Urothelium cell line (cell line): ENCODE data around the gene PIEZO2.

Experiments
- DNase-seq: peaks from one replicate; pipeline ENCODE4 v3.0.0; 2011; ENCODE audit warnings: low spot score, mixed read lengths
- FAIRE-seq: peaks from 2 replicates; lab custom pipeline; 2011; peaks lifted over from hg19 to GRCh38; lab: Jason Lieb, UNC

PIEZO2 gene

GRCh38 chr18:11034884-11035283 lies 114.5 kb downstream of the PIEZO2 start:
- FAIRE-seq (no peak), DNase-seq (no peak)

- no peak for FAIRE-seq
These were observed 115.9 kb downstream of the PIEZO2 start for GRCh38 chr18:11033503-11033902.

GRCh38 chr18:11031966-11032365 lies 117.4 kb downstream of the PIEZO2 start:
- DNase-seq: no peak
- peak; percentile 23 for FAIRE-seq

More at GRCh38 chr18:11033503-11033902, 115.9 kb downstream of the PIEZO2 start:
- DNase-seq: no peak

GRCh38 chr18:11029021-11029420 lies 120.3 kb downstream of the PIEZO2 start:
- FAIRE-seq: no peak

GRCh38 chr18:11027862-11028261 lies 121.5 kb downstream of the PIEZO2 start:
- no peak for FAIRE-seq

More at GRCh38 chr18:11029021-11029420, 120.3 kb downstream of the PIEZO2 start:
- no peak for DNase-seq

GRCh38 chr18:11025671-11026070 lies 123.7 kb downstream of the PIEZO2 start:
- FAIRE-seq (no peak), DNase-seq (no peak)

More at GRCh38 chr18:11027862-11028261, 121.5 kb downstream of the PIEZO2 start:
- no peak for DNase-seq

- no peak for FAIRE-seq
- no peak for DNase-seq
These were observed 124.3 kb downstream of the PIEZO2 start for GRCh38 chr18:11024928-11025669.

- FAIRE-seq (no peak), DNase-seq (no peak)
These were observed 127.9 kb downstream of the PIEZO2 start for GRCh38 chr18:11021477-11021876.

GRCh38 chr18:11020877-11021414 lies 128.4 kb downstream of the PIEZO2 start:
- DNase-seq: no peak
- no peak for FAIRE-seq

GRCh38 chr18:11020161-11020853 lies 129.1 kb downstream of the PIEZO2 start:
- DNase-seq (no peak), FAIRE-seq (no peak)

GRCh38 chr18:11019295-11020105 lies 129.9 kb downstream of the PIEZO2 start:
- DNase-seq (no peak), FAIRE-seq (no peak)

- no peak for DNase-seq
- no peak for FAIRE-seq
These were observed 139.5 kb downstream of the PIEZO2 start for GRCh38 chr18:11009869-11010268.

- no peak for DNase-seq
- FAIRE-seq: no peak
These were observed 140.2 kb downstream of the PIEZO2 start for GRCh38 chr18:11009147-11009546.

GRCh38 chr18:11008505-11008904 lies 140.9 kb downstream of the PIEZO2 start:
- FAIRE-seq (no peak), DNase-seq (no peak)

GRCh38 chr18:11005528-11005927 lies 143.8 kb downstream of the PIEZO2 start:
- no peak for FAIRE-seq
- peak; percentile 22 for DNase-seq

GRCh38 chr18:11004951-11005350 lies 144.4 kb downstream of the PIEZO2 start:
- DNase-seq: no peak
- FAIRE-seq: no peak

- DNase-seq (no peak), FAIRE-seq (no peak)
These were observed 145.1 kb downstream of the PIEZO2 start for GRCh38 chr18:11004294-11004693.

GRCh38 chr18:11002796-11003195 lies 146.6 kb downstream of the PIEZO2 start:
- DNase-seq (no peak), FAIRE-seq (no peak)

- no peak for DNase-seq
- FAIRE-seq: no peak
These were observed 147.1 kb downstream of the PIEZO2 start for GRCh38 chr18:11002277-11002676.

GRCh38 chr18:11000071-11000470 lies 149.3 kb downstream of the PIEZO2 start:
- FAIRE-seq (no peak), DNase-seq (no peak)

- FAIRE-seq: no peak
- no peak for DNase-seq
These were observed 151.5 kb downstream of the PIEZO2 start for GRCh38 chr18:10997885-10998284.
